Peyer's patch (tissue), 4 donors: ENCODE measurements around the gene NTN5. TPM values are rescaled to one million over a fixed set of nuclear protein-coding genes. Genes with fewer than 3 reads are reported as not detected.

ENCODE experiments used
- DNase-seq, 3 donors: peaks; one replicate each; pipeline ENCODE4 v3.0.0-alpha.2; 2017 to 2019
- H3K27ac ChIP-seq, 4 donors: fragments of 200-600 bp; sonication (generic); one replicate each; pipeline ENCODE4 v1.5.1; 2016 to 2019
- H3K27me3 ChIP-seq, 2 donors: fragments of 200-600 bp; sonication (generic); one replicate each; pipeline ENCODE4 v1.5.1; 2019
- H3K36me3 ChIP-seq, 3 donors: fragments of 200-600 bp; sonication (generic); one replicate each; pipeline ENCODE4 v1.5.1; 2016 to 2019
- H3K4me1 ChIP-seq, 4 donors: fragments of 200-600 bp; sonication (generic); one replicate each; pipeline ENCODE4 v1.5.1; 2016 to 2019
- H3K4me3 ChIP-seq, 4 donors: fragments of 200-600 bp; sonication (generic); 1 replicate in 3 of 4; 2 replicates in 1 of 4; pipeline ENCODE4 v1.5.1; 2016 to 2019; ENCODE audit warnings: mild to moderate bottlenecking in 1 of 4
- H3K9me3 ChIP-seq, 4 donors: fragments of 200-600 bp; sonication (generic); one replicate each; pipeline ENCODE4 v1.5.1; 2016 to 2019; ENCODE audit warnings: mild to moderate bottlenecking in 1 of 4
- CTCF ChIP-seq, 6 experiments: fragments of 450-650 bp in 4 of 6; fragments of 200-600 bp in 2 of 6; sonication (generic) in 1 of 6; IDR thresholded peaks; one replicate each; pipeline ENCODE4 v1.5.1; 2017 to 2019; ENCODE audit warnings: antibody characterized with exemption in 6 of 6, mild to moderate bottlenecking in 3 of 6, moderate library complexity in 1 of 6
- POLR2A ChIP-seq, 2 donors: fragments of 450-650 bp; IDR thresholded peaks; one replicate each; pipeline ENCODE4 v1.5.1; 2017; ENCODE audit warnings: antibody characterized with exemption in 2 of 2, mild to moderate bottlenecking in 2 of 2, moderate library complexity in 2 of 2
- total RNA-seq, 4 donors: library from RNA; depleted of rRNA; stranded (reverse); fragments of >200 nt; gene quantifications; one replicate each; pipeline ENCODE4 v1.1.0, GENCODE V29; 2016

NTN5 gene
- total RNA-seq, 4 donors from 2014 or later = 6.8 TPM; not detected in 3

- Histone ChIP-seq H3K9me3 (no peaks in the 10 kb centered on the region), H3K4me1 (peaks cover 4 to 29% (median 11%) of the 10 kb centered on the region in 4 donors), H3K27me3 (no peaks in the 10 kb centered on the region), H3K36me3 (peaks cover 0 to 37% (median 0%) of the 10 kb centered on the region in 3 donors), H3K27ac (peak overlapping the region in 3 of 4 donors; percentile 88 to 97 (median 96)), H3K4me3 (peak overlapping the region in 3 of 4 donors; percentile 30 to 62 (median 56))
- DNase-seq = peak in 2 of 3 donors; percentile 78 to 86
- TF ChIP-seq CTCF (IDR thresholded peaks at IDR 0.05) = no peak
- peak; percentile 45 to 78 for TF ChIP-seq POLR2A (IDR thresholded peaks at IDR 0.05)
Observed at GRCh38 chr19:48613024-48613851, 59.6 kb downstream of the NTN5 start.

- Histone ChIP-seq H3K9me3 (no peaks in the 10 kb centered on the region), H3K4me3 (peak overlapping the region in 1 of 4 donors; percentile 62)
- TF ChIP-seq CTCF (IDR thresholded peaks at IDR 0.05) = no peak
- no peak for TF ChIP-seq POLR2A (IDR thresholded peaks at IDR 0.05)
Observed at GRCh38 chr19:48611872-48612271, 60.9 kb downstream of the NTN5 start.

More at GRCh38 chr19:48611872-48612271, 60.9 kb downstream of the NTN5 start:
- Histone ChIP-seq H3K36me3 (peaks cover 0 to 34% (median 0%) of the 10 kb centered on the region in 3 donors), H3K27ac (no peak overlapping the region), H3K4me1 (peaks cover 0 to 15% (median under 1%) of the 10 kb centered on the region in 4 donors), H3K27me3 (no peaks in the 10 kb centered on the region)
- no peak for DNase-seq

Other genes starting within 250 kb of the NTN5 start
- 10 to 100 TPM in 3 of 4 donors, 1 to 10 TPM in 1; 10.0 to 17.6 (median 15.6) TPM for gene GRWD1, start 227.0 kb downstream of the NTN5 start, total RNA-seq
- gene KCNJ14, start 217.4 kb downstream of the NTN5 start, total RNA-seq = 1 to 10 TPM in 3 of 4 donors, under 1 TPM in 1; 0.88 to 2.0 (median 1.8) TPM
- 100 to 1,000 TPM in 1 of 4 donors, 10 to 100 TPM in 3; 64.5 to 160 (median 76.9) TPM for gene CYTH2, start 203.6 kb downstream of the NTN5 start, total RNA-seq
- 10 to 100 TPM in 2 of 4 donors, 1 to 10 TPM in 2; 8.2 to 17.6 (median 12.8) TPM for gene LMTK3, start 161.2 kb downstream of the NTN5 start, total RNA-seq
- 10 to 100 TPM in 1 of 4 donors, 1 to 10 TPM in 3; 2.5 to 14.6 (median 5.9) TPM for gene SULT2B1, start 120.8 kb downstream of the NTN5 start, total RNA-seq
- gene SPACA4, start 66.3 kb downstream of the NTN5 start, total RNA-seq = not detected
- 100 to 1,000 TPM in 3 of 4 donors, 10 to 100 TPM in 1; 58.6 to 203 (median 130) TPM for gene FAM83E, start 57.9 kb downstream of the NTN5 start, total RNA-seq
- gene RPL18, start 53.8 kb downstream of the NTN5 start, total RNA-seq = 1,000 to 10,000 TPM; 1,077 to 1,595 (median 1,505) TPM
- gene SPHK2, start 53.5 kb downstream of the NTN5 start, total RNA-seq = 100 to 1,000 TPM in 2 of 4 donors, 10 to 100 TPM in 2; 34.7 to 121 (median 96.7) TPM
- 10 to 100 TPM in 3 of 4 donors, 1 to 10 TPM in 1; 9.9 to 51.5 (median 35.8) TPM for gene DBP, start 35.6 kb downstream of the NTN5 start, total RNA-seq
- 1 to 10 TPM in 3 of 4 donors, under 1 TPM in 1; 0.70 to 8.3 (median 2.1) TPM for gene CA11, start 26.8 kb downstream of the NTN5 start, total RNA-seq
- 10 to 100 TPM; 11.6 to 91.6 (median 53.8) TPM for gene FUT2, start 23.0 kb upstream of the NTN5 start, total RNA-seq
- gene MAMSTR, start 46.7 kb upstream of the NTN5 start, total RNA-seq = 1 to 10 TPM in 1 of 4 donors, under 1 TPM in 1, not detected in 2; 0.70 to 1.1 TPM
- gene RASIP1, start 67.6 kb upstream of the NTN5 start, total RNA-seq = 1 to 10 TPM; 1.8 to 6.6 (median 3.4) TPM
- gene IZUMO1, start 73.9 kb upstream of the NTN5 start, total RNA-seq = not detected
- gene FUT1, start 79.6 kb upstream of the NTN5 start, total RNA-seq = 1 to 10 TPM in 1 of 4 donors, under 1 TPM in 3; 0.38 to 1.2 (median 0.68) TPM
- gene FGF21, start 82.5 kb upstream of the NTN5 start, total RNA-seq = not detected
- gene BCAT2, start 138.0 kb upstream of the NTN5 start, total RNA-seq = 10 to 100 TPM; 22.4 to 53.6 (median 30.2) TPM
- 1 to 10 TPM in 3 of 4 donors, not detected in 1; 2.0 to 8.8 (median 2.8) TPM for gene HSD17B14, start 163.5 kb upstream of the NTN5 start, total RNA-seq
- 10 to 100 TPM in 1 of 4 donors, 1 to 10 TPM in 3; 2.8 to 38.8 (median 5.9) TPM for gene PLEKHA4, start 195.6 kb upstream of the NTN5 start, total RNA-seq
- 100 to 1,000 TPM in 2 of 4 donors, 10 to 100 TPM in 2; 39.2 to 198 (median 80.3) TPM for gene PPP1R15A, start 199.4 kb upstream of the NTN5 start, total RNA-seq
- gene TULP2, start 225.7 kb upstream of the NTN5 start, total RNA-seq = not detected
- 100 to 1,000 TPM; 154 to 506 (median 444) TPM for gene NUCB1, start 227.3 kb upstream of the NTN5 start, total RNA-seq